Bronchial epithelial cell (primary cell): ENCODE results near the gene PLCB1. TPM values are rescaled to one million over a fixed set of nuclear protein-coding genes. Genes with fewer than 3 reads are reported as not detected.

Source experiments
- DNase-seq: peaks from one replicate; pipeline ENCODE4 v3.0.0-alpha.2; 2010; ENCODE audit warnings: low read depth
- FAIRE-seq: peaks from 2 replicates; lab custom pipeline; 2011; peaks lifted over from hg19 to GRCh38; lab: Jason Lieb, UNC
- H3K27me3 ChIP-seq: 2 replicates; pipeline ENCODE4 v1.5.1; 2011; ENCODE audit warnings: low read length; ENCODE audit not compliant: control insufficient read depth, insufficient read depth
- H3K36me3 ChIP-seq: 2 replicates; pipeline ENCODE4 v1.5.1; 2011; ENCODE audit warnings: low read length; ENCODE audit not compliant: control insufficient read depth, insufficient read depth
- H3K4me3 ChIP-seq: 2 replicates; pipeline ENCODE4 v1.5.1; 2011; ENCODE audit warnings: mild to moderate bottlenecking, low read depth, low read length, control low read depth
- total RNA-seq: library from RNA; depleted of rRNA; stranded (reverse); fragments of >200 nt; gene quantifications from 2 replicates; pipeline ENCODE4 v1.2.1, GENCODE V29; 2014
- TF ChIP-seq, protein P1 (sequence below): IDR thresholded peaks from 2 replicates; pipeline ENCODE4 v1.5.1; 2011; ENCODE audit warnings: mild to moderate bottlenecking, moderate library complexity, low read length, control low read depth, inconsistent platforms; ENCODE audit not compliant: insufficient read depth, severe bottlenecking

Gene PLCB1
- total RNA-seq, 1 donor from 2014 or later = 1.1 TPM

- FAIRE-seq = no peak
- H3K27me3 ChIP-seq = no peaks in the 10 kb centered on the region
- no peak overlapping the region for H3K4me3 ChIP-seq
- TF ChIP-seq, protein P1, sequence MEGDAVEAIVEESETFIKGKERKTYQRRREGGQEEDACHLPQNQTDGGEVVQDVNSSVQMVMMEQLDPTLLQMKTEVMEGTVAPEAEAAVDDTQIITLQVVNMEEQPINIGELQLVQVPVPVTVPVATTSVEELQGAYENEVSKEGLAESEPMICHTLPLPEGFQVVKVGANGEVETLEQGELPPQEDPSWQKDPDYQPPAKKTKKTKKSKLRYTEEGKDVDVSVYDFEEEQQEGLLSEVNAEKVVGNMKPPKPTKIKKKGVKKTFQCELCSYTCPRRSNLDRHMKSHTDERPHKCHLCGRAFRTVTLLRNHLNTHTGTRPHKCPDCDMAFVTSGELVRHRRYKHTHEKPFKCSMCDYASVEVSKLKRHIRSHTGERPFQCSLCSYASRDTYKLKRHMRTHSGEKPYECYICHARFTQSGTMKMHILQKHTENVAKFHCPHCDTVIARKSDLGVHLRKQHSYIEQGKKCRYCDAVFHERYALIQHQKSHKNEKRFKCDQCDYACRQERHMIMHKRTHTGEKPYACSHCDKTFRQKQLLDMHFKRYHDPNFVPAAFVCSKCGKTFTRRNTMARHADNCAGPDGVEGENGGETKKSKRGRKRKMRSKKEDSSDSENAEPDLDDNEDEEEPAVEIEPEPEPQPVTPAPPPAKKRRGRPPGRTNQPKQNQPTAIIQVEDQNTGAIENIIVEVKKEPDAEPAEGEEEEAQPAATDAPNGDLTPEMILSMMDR = no peak
- no peaks in the 10 kb centered on the region for H3K36me3 ChIP-seq
- DNase-seq = no peak
Measured at GRCh38 chr20:8232332-8232731, 100.3 kb downstream of the PLCB1 start.

DNA sequence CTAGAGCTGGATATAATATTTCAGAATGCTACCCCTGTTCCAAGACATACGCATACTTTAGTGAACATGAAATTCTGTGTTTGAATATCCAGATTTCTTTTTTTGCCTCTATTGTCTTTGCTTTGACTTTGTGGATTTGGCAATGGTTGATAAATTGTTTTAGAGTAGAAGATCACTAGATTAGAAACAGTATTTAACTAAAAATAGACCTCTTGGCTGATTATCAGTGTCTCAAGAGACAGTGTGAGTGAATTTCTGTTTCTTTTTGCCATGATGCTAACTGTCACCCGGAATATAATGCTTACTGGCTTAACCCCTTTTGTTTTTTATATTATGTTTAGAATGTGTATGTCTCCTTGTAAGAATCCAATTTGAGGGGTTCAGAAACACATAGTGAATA, 102.5 kb downstream of the PLCB1 start:
- Histone ChIP-seq H3K4me3 (no peak overlapping the region), H3K36me3 (no peaks in the 10 kb centered on the region), H3K27me3 (no peaks in the 10 kb centered on the region)
- TF ChIP-seq, protein P1 = no peak
- no peak for DNase-seq
- no peak for FAIRE-seq

- no peak for FAIRE-seq
- TF ChIP-seq, protein P1 = no peak
- H3K36me3 ChIP-seq = no peaks in the 10 kb centered on the region
- no peaks in the 10 kb centered on the region for H3K27me3 ChIP-seq
- no peak for DNase-seq
- no peak overlapping the region for H3K4me3 ChIP-seq
Measured at GRCh38 chr20:8242066-8242465, 110.0 kb downstream of the PLCB1 start.

GRCh38 chr20:8242827-8243724, 111.0 kb downstream of the PLCB1 start:
- Histone ChIP-seq H3K36me3 (no peaks in the 10 kb centered on the region), H3K27me3 (no peaks in the 10 kb centered on the region), H3K4me3 (no peak overlapping the region)
- TF ChIP-seq, protein P1 = no peak
- no peak for DNase-seq
- FAIRE-seq = no peak

DNA sequence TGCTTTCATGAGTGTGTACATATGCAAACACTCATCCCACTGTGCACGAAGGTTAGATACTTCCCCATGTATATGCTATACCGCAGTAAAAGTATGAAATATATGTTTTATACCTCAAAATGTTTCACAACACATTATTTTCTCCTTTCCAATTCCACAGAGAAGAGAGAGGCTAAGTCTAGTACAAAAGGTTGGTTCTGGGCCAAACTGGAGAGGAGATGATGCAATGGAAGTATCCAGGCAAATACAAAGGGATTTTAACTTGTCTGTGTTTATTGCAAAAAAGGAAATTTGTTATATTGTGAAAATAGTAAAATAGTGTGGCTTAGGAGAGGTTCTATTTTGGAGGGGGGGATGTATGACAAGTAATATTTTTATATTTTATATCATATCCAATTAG, 112.6 kb downstream of the PLCB1 start:
- peak; percentile 27 for DNase-seq
- no peak for FAIRE-seq
- Histone ChIP-seq H3K36me3 (no peaks in the 10 kb centered on the region), H3K27me3 (no peaks in the 10 kb centered on the region), H3K4me3 (no peak overlapping the region)
- TF ChIP-seq, protein P1 = no peak
